NCI-H2081 treated with DMSO at 0.1 percent for 48 hours (cell line): ENCODE data around the gene TMEM132D.

Source experiments
- DNase-seq: peaks from one replicate; lab custom pipeline; 2025; lab: John Stamatoyannopoulos, UW

TMEM132D gene

GRCh38 chr12:129825316-129825715, 78.5 kb downstream of the TMEM132D start:
- no peak for DNase-seq

- DNase-seq: no peak
Measured at GRCh38 chr12:129821964-129822363, 81.9 kb downstream of the TMEM132D start.

GRCh38 chr12:129819391-129819790, 84.4 kb downstream of the TMEM132D start:
- no peak for DNase-seq

- DNase-seq: no peak
Measured at GRCh38 chr12:129815846-129816245, 88.0 kb downstream of the TMEM132D start.

GRCh38 chr12:129811963-129812362, 91.9 kb downstream of the TMEM132D start:
- DNase-seq: no peak

GRCh38 chr12:129807136-129807535, 96.7 kb downstream of the TMEM132D start:
- no peak for DNase-seq

- DNase-seq: no peak
Measured at GRCh38 chr12:129791396-129791795, 112.4 kb downstream of the TMEM132D start.

- DNase-seq: no peak
Measured at GRCh38 chr12:129790930-129791329, 112.9 kb downstream of the TMEM132D start.

GRCh38 chr12:129790331-129790730, 113.5 kb downstream of the TMEM132D start:
- no peak for DNase-seq

- no peak for DNase-seq
Measured at GRCh38 chr12:129789921-129790320, 113.9 kb downstream of the TMEM132D start.

- DNase-seq: no peak
Measured at GRCh38 chr12:129788506-129789084, 115.2 kb downstream of the TMEM132D start.

GRCh38 chr12:129779989-129780388, 123.8 kb downstream of the TMEM132D start:
- DNase-seq: no peak

- DNase-seq: no peak
Measured at GRCh38 chr12:129779033-129779432, 124.8 kb downstream of the TMEM132D start.

GRCh38 chr12:129776977-129777667, 126.7 kb downstream of the TMEM132D start:
- no peak for DNase-seq

- no peak for DNase-seq
Measured at GRCh38 chr12:129772501-129773493, 131.0 kb downstream of the TMEM132D start.

GRCh38 chr12:129771238-129771637, 132.6 kb downstream of the TMEM132D start:
- DNase-seq: no peak

- DNase-seq: no peak
Measured at GRCh38 chr12:129765719-129766118, 138.1 kb downstream of the TMEM132D start.

- no peak for DNase-seq
Measured at GRCh38 chr12:129762436-129762835, 141.4 kb downstream of the TMEM132D start.

- no peak for DNase-seq
Measured at GRCh38 chr12:129753586-129753985, 150.2 kb downstream of the TMEM132D start.

GRCh38 chr12:129750421-129750820, 153.4 kb downstream of the TMEM132D start:
- DNase-seq: no peak

GRCh38 chr12:129746318-129746717, 157.5 kb downstream of the TMEM132D start:
- DNase-seq: no peak

GRCh38 chr12:129729170-129729569, 174.7 kb downstream of the TMEM132D start:
- DNase-seq: no peak

GRCh38 chr12:129727100-129727499, 176.7 kb downstream of the TMEM132D start:
- no peak for DNase-seq
